Brain microvascular endothelial cell (primary cell): ENCODE measurements around the gene AVPR2.

Experiments used
- DNase-seq: peaks from one replicate; pipeline ENCODE4 v3.0.0-alpha.2; 2020
- H3K27ac ChIP-seq: fragments of 250-450 bp; sonication (Bioruptor Pico); 2 replicates; pipeline ENCODE4 v1.5.1; 2020; ENCODE audit warnings: mild to moderate bottlenecking, moderate library complexity
- H3K27me3 ChIP-seq: fragments of 250-450 bp; sonication (Bioruptor Pico); replicated peaks from 2 replicates; pipeline ENCODE4 v1.5.1; 2020; ENCODE audit warnings: mild to moderate bottlenecking
- H3K36me3 ChIP-seq: fragments of 250-450 bp; sonication (Bioruptor Pico); replicated peaks from 2 replicates; pipeline ENCODE4 v1.5.1; 2020; ENCODE audit warnings: mild to moderate bottlenecking
- H3K4me3 ChIP-seq: 2 replicates; pipeline ENCODE4 v1.5.1; 2011; ENCODE audit warnings: low read depth, mild to moderate bottlenecking, control low read depth, low read length, moderate library complexity
- in situ Hi-C: cut with HindIII; loops from 2 replicates; pipeline ENCODE4 v1.10.0; 2017; ENCODE audit warnings: low sequenced_read_pairs, low pct_ligation_motif_present
- TF ChIP-seq, protein P1 (sequence below): IDR thresholded peaks from 2 replicates; pipeline ENCODE4 v1.5.1; 2011; ENCODE audit warnings: low read depth, mild to moderate bottlenecking, moderate library complexity, low read length, control low read depth, inconsistent platforms; ENCODE audit errors: missing control alignments

Gene AVPR2

DNA sequence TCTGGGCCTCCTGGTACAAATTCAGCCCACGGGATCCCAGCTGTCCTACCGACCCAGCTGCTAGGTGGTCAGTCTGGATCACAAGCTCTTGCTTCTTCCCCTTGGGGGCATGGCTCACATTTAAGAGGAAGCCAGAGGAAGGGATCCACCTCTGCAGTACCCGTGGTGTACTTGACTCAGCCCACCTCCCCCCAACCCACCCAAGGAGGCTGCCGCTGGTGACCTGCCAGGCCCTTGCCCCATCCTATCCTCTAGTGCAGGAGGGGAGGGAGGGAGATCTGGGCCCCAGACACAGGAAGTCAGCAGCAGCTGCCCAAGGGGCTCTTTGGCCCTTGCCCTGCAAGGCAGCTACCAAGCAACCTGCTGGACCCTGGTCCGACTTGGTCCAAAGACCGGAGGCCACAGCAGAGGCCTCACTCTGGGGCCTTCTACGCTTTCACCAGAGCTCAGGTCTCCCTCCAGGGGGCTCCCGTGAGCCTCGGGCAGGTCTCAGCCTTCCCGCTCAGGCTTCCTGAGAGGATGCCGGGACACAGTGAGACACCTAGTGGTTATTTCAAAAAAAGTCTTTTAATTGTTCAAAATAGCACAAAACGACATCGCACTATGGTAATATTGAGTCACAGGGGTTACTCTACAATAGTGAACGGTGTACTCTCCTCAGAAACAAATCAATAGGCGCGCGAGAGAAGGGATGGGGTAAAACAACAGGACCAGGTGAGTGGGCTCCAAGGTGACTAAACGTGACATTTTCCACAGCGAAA, 42.7 kb downstream of the AVPR2 start:
- in situ Hi-C loops = no loop called here
- Histone ChIP-seq H3K27ac (no peak overlapping the region), H3K4me3 (no peak overlapping the region), H3K36me3 (peaks cover 26% of the 10 kb centered on the region), H3K27me3 (no peaks in the 10 kb centered on the region)
- TF ChIP-seq, protein P1, sequence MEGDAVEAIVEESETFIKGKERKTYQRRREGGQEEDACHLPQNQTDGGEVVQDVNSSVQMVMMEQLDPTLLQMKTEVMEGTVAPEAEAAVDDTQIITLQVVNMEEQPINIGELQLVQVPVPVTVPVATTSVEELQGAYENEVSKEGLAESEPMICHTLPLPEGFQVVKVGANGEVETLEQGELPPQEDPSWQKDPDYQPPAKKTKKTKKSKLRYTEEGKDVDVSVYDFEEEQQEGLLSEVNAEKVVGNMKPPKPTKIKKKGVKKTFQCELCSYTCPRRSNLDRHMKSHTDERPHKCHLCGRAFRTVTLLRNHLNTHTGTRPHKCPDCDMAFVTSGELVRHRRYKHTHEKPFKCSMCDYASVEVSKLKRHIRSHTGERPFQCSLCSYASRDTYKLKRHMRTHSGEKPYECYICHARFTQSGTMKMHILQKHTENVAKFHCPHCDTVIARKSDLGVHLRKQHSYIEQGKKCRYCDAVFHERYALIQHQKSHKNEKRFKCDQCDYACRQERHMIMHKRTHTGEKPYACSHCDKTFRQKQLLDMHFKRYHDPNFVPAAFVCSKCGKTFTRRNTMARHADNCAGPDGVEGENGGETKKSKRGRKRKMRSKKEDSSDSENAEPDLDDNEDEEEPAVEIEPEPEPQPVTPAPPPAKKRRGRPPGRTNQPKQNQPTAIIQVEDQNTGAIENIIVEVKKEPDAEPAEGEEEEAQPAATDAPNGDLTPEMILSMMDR = peak; percentile 94
- peak; percentile 56 for DNase-seq

DNA sequence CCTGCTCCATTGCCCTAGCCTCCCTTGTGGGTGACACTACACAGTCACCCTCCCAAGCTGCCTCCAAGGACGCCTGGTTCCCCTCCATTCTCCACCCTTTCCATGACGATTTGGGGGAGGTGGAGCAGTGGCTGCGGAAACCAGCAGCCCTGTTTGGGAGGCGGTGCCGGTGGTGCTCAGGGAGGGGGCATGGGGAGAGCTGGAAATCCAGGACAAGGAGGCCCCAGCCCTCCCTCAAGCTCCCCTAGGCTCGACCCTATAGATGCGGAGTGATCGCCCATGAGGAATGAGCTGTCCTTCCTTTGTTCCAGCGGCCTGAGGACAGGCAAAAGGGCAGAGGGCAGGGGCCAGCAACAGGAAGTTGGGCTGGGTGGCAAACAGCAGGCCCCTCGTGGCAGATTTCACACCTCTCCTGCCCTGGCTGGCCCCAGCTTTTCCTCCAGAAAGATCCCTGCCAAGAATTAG, 43.6 kb downstream of the AVPR2 start:
- no peak overlapping the region for H3K27ac ChIP-seq
- TF ChIP-seq, protein P1 = no peak
- in situ Hi-C loops = no loop called here
- no peaks in the 10 kb centered on the region for H3K27me3 ChIP-seq
- peaks cover 34% of the 10 kb centered on the region for H3K36me3 ChIP-seq
- DNase-seq = no peak
- H3K4me3 ChIP-seq = no peak overlapping the region

DNA sequence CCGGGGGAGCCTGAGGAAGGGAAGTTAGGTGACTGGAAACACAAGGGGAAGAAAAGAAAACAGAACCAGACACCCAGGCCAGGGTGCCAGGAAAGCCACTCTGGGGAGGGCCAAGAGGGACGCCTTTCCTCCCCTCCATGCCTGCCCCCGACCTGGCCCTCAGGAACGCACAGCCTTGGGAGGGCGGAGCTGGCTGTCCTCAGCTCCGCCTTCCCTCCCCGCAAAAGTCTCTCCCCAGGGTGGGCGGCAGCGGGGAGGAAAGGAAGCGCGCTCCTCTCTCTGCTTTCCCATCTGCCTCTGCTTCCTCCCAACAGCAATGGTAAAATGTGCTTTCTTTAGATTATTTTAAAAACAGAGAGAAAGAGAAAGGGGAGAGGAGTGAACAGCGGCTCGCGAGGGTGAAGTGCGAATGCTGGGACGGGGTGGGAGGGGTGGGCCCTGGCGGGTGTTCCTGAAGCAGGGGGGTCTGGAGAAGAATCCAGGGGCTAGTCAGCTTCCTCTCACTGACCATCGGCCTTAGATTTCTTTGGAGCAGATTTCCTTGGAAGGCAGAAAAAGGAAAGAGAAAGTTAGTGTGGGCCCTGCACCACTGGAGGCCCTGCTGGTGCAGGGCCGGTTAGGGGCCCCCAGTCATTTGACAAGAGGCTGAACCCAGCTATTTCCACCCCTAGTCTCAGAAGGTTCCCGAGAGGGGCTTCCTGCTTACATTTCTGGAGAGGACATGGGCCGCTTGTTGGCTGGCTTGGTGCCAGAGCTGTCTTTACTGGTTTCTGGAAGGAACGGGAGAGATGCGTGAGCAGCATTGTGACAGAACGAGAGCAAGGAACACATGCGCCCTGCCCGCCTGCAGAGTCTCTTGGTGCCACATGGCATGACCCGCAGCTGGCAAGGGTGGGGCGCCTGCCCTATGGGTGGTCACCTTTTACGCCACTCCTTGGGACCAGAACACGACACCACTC, 44.7 kb downstream of the AVPR2 start:
- Histone ChIP-seq H3K27ac (no peak overlapping the region), H3K4me3 (no peak overlapping the region), H3K27me3 (no peaks in the 10 kb centered on the region), H3K36me3 (peaks cover 44% of the 10 kb centered on the region)
- no peak for DNase-seq
- in situ Hi-C loops = no loop called here
- TF ChIP-seq, protein P1 = no peak

DNA sequence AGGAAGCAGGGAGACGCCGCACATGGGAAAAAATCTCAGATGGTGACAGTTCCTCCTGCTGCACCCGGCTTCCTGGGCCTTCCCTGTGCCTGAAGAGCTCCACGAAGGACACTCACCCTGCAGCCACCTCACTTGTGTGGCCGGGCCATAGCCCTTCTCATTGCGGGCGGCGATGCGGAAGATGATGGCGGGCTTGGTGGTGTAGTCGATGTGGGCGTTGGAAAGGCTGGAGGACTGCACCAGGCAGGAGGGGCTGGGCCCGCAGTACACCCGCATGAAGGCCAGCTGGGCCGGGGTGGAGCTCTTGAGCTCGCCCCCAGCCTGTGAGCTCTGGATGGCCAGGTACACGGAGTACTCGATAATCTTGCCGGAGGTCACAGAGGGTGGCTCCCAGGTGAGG, 45.7 kb downstream of the AVPR2 start:
- H3K27ac ChIP-seq = no peak overlapping the region
- H3K4me3 ChIP-seq = no peak overlapping the region
- H3K27me3 ChIP-seq = no peaks in the 10 kb centered on the region
- TF ChIP-seq, protein P1 = no peak
- peaks cover 50% of the 10 kb centered on the region for H3K36me3 ChIP-seq
- in situ Hi-C loops = no loop called here
- no peak for DNase-seq

DNA sequence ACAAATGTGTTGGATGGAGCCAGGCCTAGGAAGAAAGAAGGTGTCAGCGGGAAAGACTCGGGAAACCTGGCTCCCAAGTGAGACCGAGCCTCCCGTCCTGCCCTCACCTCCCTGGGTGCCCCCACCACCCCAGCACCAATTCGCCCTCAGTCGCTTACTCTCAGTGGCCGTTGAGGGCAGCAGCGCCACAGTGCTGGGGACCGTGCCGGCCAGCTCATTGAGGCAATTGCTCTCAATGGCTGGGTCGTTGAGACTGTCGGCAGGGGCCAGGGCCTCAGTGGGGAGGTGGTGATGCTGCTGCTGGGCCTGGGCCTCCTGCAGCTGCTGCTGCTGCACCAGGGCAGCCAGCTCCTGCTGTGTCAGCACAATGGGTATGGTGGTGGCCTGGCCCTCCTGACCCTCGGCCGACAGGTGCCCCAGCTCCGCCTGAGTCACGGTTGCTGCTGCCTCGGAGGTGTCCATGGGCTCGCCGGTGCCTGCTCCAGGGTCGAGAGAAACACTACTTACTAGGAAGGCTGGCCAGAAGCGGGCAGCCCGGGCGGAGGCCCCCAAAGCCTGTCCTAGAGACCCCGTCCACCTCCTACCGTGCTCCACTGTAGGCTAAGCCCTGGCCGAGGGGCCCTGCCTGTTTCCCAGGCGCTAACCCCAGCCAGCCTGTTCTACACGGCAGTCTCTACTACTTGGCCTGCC, 47.4 kb downstream of the AVPR2 start:
- TF ChIP-seq, protein P1 = no peak
- no peak overlapping the region for H3K27ac ChIP-seq
- in situ Hi-C loops = no loop called here
- H3K4me3 ChIP-seq = no peak overlapping the region
- H3K36me3 ChIP-seq = peaks cover 65% of the 10 kb centered on the region
- H3K27me3 ChIP-seq = no peaks in the 10 kb centered on the region
- DNase-seq = no peak
